Right lobe of liver (tissue), 4 donors: ENCODE measurements around the gene WDR48.

Experiments
- CTCF ChIP-seq, 4 donors: fragments of 200-600 bp in 3 of 4; fragments of 450-650 bp in 1 of 4; IDR thresholded peaks; one replicate each; pipeline versions ENCODE4 v1.5.1 to v1.8.0; 2016 to 2022; ENCODE audit warnings: antibody characterized with exemption in 4 of 4, mild to moderate bottlenecking in 2 of 4
- POLR2A ChIP-seq: fragments of 450-650 bp; IDR thresholded peaks from one replicate; pipeline ENCODE4 v1.6.1; 2017; ENCODE audit warnings: antibody characterized with exemption, mild to moderate bottlenecking
- donor health status: DM: no; HTN: no; CAD: no.
- donor health status: DM: no; HTN: no; CAD: no.
- donor health status: DM: no; HTN: yes; CAD: no.

- TF ChIP-seq POLR2A (no peak), CTCF (IDR thresholded peaks at IDR 0.05) (no peak)
These were observed 87.6 kb downstream of the WDR48 start for GRCh38 chr3:39139442-39139841.
